ENCODE measurements around the gene HLA-F. TPM values are rescaled to one million over a fixed set of nuclear protein-coding genes. Genes with fewer than 3 reads are reported as not detected.

The HLA-F gene
- total RNA-seq, 4 donors from 2014 or later: 213 to 359 (median 299) TPM

DNA sequence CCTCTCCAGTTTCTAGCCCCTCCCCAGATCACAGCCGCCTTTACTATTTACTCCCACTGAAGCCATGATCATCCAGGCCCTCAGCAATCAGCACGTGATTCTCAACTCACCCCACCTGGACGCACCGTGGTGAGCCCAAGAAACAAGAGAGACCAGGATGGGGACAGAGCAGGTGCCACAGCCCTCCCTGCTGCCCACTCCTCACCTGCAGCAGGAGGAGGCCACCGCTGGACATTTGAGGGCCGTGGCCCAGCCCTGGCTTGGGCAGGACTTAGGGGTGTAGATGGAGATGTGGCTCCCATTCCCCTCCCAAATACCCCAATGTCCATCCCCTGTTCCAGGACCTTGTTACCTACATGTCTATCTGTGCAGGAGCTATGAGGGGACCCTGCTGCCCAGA, 20.3 kb downstream of the HLA-F start:
- no peaks in the 10 kb centered on the region for H3K27me3 ChIP-seq
- no peak for DNase-seq
- peaks cover 0 to 11% (median 7%) of the 10 kb centered on the region in 4 donors for H3K4me1 ChIP-seq
- H3K36me3 ChIP-seq: no peaks in the 10 kb centered on the region
- TF ChIP-seq POLR2A (IDR thresholded peaks at IDR 0.05): no peak
- TF ChIP-seq, protein P1, sequence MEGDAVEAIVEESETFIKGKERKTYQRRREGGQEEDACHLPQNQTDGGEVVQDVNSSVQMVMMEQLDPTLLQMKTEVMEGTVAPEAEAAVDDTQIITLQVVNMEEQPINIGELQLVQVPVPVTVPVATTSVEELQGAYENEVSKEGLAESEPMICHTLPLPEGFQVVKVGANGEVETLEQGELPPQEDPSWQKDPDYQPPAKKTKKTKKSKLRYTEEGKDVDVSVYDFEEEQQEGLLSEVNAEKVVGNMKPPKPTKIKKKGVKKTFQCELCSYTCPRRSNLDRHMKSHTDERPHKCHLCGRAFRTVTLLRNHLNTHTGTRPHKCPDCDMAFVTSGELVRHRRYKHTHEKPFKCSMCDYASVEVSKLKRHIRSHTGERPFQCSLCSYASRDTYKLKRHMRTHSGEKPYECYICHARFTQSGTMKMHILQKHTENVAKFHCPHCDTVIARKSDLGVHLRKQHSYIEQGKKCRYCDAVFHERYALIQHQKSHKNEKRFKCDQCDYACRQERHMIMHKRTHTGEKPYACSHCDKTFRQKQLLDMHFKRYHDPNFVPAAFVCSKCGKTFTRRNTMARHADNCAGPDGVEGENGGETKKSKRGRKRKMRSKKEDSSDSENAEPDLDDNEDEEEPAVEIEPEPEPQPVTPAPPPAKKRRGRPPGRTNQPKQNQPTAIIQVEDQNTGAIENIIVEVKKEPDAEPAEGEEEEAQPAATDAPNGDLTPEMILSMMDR (IDR thresholded peaks at IDR 0.05): no peak
- H3K4me3 ChIP-seq: no peak overlapping the region
- no peak overlapping the region for H3K27ac ChIP-seq
- no peaks in the 10 kb centered on the region for H3K9me3 ChIP-seq

DNA sequence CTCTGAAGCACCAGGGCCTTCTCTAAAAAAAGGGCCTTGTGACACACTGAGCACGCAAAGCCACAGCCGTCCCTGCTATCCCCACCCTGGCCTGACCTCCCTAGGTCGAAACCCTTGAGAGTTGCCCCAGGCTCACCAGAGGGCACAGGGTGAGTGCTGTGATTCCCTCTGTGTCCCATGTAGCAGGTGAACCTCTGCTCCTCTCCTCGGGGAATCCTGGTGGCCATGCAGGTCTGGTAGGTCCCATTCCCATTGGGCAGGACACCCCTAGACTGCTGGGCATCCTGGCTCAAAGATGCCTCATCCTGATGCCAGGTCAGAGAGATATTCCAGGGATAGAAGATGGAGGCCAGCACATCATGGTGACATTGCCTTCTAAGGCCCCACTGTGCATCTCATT, 20.9 kb downstream of the HLA-F start:
- no peak for TF ChIP-seq POLR2A (IDR thresholded peaks at IDR 0.05)
- TF ChIP-seq, protein P1 (IDR thresholded peaks at IDR 0.05): no peak
- no peak overlapping the region for H3K27ac ChIP-seq
- no peaks in the 10 kb centered on the region for H3K36me3 ChIP-seq
- no peak for DNase-seq
- H3K4me3 ChIP-seq: no peak overlapping the region
- H3K9me3 ChIP-seq: no peaks in the 10 kb centered on the region
- no peaks in the 10 kb centered on the region for H3K27me3 ChIP-seq
- peaks cover 0 to 11% (median 7%) of the 10 kb centered on the region in 4 donors for H3K4me1 ChIP-seq

DNA sequence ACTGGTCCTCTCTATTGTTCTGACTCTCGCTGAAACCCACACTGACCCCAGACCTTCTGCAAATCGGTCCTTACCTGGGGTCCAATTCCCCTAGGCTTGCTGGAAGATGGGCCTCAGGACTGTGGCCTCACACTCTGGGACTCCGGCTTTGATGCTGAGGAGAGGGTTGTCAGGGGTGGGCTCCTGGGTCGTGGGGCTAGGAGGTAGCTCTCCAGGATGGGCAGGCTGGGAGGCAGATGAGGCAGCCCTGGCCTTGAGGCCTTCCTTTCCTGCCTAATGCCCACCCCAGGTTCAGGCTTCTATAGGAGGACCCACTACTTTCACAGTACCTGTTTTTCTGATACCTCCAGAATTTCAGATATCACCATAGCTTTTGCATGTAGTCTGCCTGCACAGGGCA, 21.4 kb downstream of the HLA-F start:
- no peaks in the 10 kb centered on the region for H3K9me3 ChIP-seq
- H3K4me3 ChIP-seq: no peak overlapping the region
- H3K4me1 ChIP-seq: peaks cover 0 to 13% (median 9%) of the 10 kb centered on the region in 4 donors
- no peak overlapping the region for H3K27ac ChIP-seq
- DNase-seq: no peak
- H3K27me3 ChIP-seq: no peaks in the 10 kb centered on the region
- no peaks in the 10 kb centered on the region for H3K36me3 ChIP-seq
- TF ChIP-seq, protein P1 (IDR thresholded peaks at IDR 0.05): no peak
- no peak for TF ChIP-seq POLR2A (IDR thresholded peaks at IDR 0.05)

DNA sequence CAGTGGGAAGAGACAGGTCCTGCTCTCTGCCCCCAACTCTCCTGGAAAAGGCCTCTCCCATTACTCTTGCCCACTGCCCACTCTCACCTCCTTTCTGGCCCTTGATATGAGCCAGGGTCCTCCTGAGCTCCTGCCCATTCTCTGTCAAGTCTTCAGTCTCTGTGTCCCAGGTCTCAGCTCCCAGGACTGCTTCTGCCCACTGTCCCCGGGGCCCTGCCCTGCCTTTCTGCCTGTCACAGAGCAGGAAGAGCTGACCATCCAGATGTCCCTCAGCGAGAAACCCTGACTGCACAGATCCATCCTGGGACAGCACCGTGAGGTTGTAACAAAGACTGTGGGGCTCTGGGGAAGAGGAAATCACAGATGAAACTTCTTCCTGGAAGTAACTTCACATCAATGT, 22.2 kb downstream of the HLA-F start:
- no peaks in the 10 kb centered on the region for H3K36me3 ChIP-seq
- no peak for TF ChIP-seq POLR2A (IDR thresholded peaks at IDR 0.05)
- TF ChIP-seq, protein P1 (IDR thresholded peaks at IDR 0.05): no peak
- peaks cover 0 to 16% (median 9%) of the 10 kb centered on the region in 4 donors for H3K4me1 ChIP-seq
- no peak for DNase-seq
- no peaks in the 10 kb centered on the region for H3K27me3 ChIP-seq
- H3K27ac ChIP-seq: no peak overlapping the region
- H3K9me3 ChIP-seq: no peaks in the 10 kb centered on the region
- H3K4me3 ChIP-seq: no peak overlapping the region

DNA sequence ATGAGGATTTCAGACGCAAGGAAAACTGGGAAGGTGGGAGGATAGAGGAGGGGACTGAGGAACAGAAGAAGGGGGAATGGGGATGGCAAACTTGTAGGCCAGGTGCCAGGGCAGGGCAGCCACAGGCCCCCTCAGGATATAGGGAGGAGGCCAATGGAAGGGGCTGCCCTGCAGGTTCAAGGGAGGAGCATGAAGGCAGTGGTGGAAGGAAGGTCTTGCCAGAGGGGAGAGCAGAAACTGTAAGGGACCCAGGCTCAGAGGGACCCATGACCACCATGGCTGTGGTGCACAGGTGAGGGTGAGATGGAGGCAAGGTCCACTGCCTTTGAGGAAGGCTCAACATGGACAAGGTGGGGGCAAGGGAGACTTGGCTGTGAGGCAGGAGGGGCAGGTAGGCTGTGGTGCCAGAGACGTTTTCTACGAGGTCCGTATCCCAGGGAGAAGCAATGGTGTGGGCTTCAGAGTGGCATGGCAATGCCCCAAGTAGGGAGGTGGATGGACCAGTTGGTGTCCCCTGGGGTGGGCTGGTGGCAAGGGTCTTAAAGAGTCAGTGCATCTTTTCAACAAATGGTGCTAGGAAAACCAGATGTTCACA, 22.7 kb downstream of the HLA-F start:
- H3K4me1 ChIP-seq: peaks cover 0 to 16% (median 9%) of the 10 kb centered on the region in 4 donors
- no peak overlapping the region for H3K4me3 ChIP-seq
- no peak for TF ChIP-seq POLR2A (IDR thresholded peaks at IDR 0.05)
- TF ChIP-seq, protein P1 (IDR thresholded peaks at IDR 0.05): no peak
- H3K27me3 ChIP-seq: no peaks in the 10 kb centered on the region
- no peaks in the 10 kb centered on the region for H3K9me3 ChIP-seq
- no peak overlapping the region for H3K27ac ChIP-seq
- DNase-seq: no peak
- H3K36me3 ChIP-seq: no peaks in the 10 kb centered on the region
